HG03432 (cell line): ENCODE measurements around the gene RFESD.
A peak's percentile ranks its signal among the peaks of the same experiment; 100 is the strongest.

ENCODE experiments used
- ATAC-seq: cut with Tn5 transposase; IDR thresholded peaks from one replicate; pipeline ENCODE4 v1.9.1; 2021; ENCODE audit warnings: mild to moderate bottlenecking, moderate library complexity; ENCODE audit not compliant: unreplicated experiment

Gene RFESD

GRCh38 chr5:95646569-95647431, at the start of gene RFESD:
Gene RFESD, plus strand, starts transcription at chr5:95646777. Its CDS starts 5,495 bp downstream, at chr5:95652272.
- peak; percentile 99 for ATAC-seq

GRCh38 chr5:95599252-95599651, 47.3 kb upstream of the RFESD start:
- ATAC-seq, result no peak

- ATAC-seq, result no peak
These were observed 46.0 kb upstream of the RFESD start for GRCh38 chr5:95600557-95600956.

- ATAC-seq, result no peak
These were observed 40.8 kb upstream of the RFESD start for GRCh38 chr5:95605786-95606185.

GRCh38 chr5:95606419-95606818, 40.2 kb upstream of the RFESD start:
- no peak for ATAC-seq

GRCh38 chr5:95609711-95610110, 36.9 kb upstream of the RFESD start:
- no peak for ATAC-seq

- ATAC-seq, result no peak
These were observed 36.0 kb upstream of the RFESD start for GRCh38 chr5:95610546-95610945.

- ATAC-seq, result no peak
These were observed 35.2 kb upstream of the RFESD start for GRCh38 chr5:95611396-95611795.

GRCh38 chr5:95613514-95613913, 33.1 kb upstream of the RFESD start:
- ATAC-seq, result no peak

GRCh38 chr5:95615164-95615467, 31.5 kb upstream of the RFESD start:
- ATAC-seq, result peak; percentile 51

GRCh38 chr5:95617057-95617456, 29.5 kb upstream of the RFESD start:
- ATAC-seq, result no peak

- ATAC-seq, result no peak
These were observed 27.5 kb upstream of the RFESD start for GRCh38 chr5:95619096-95619495.

GRCh38 chr5:95619514-95620029, 27.0 kb upstream of the RFESD start:
- no peak for ATAC-seq

GRCh38 chr5:95620030-95620869, 26.3 kb upstream of the RFESD start, which contains the start of gene GPR150:
Gene GPR150, plus strand, starts transcription at chr5:95620087. Its CDS starts 189 bp downstream, at chr5:95620276.
- peak; percentile 71 for ATAC-seq

GRCh38 chr5:95620870-95621838, 25.4 kb upstream of the RFESD start:
- peak; percentile 57 for ATAC-seq

- ATAC-seq, result no peak
These were observed 24.5 kb upstream of the RFESD start for GRCh38 chr5:95621839-95622629.

- ATAC-seq, result no peak
These were observed 22.9 kb upstream of the RFESD start for GRCh38 chr5:95623706-95624105.

- ATAC-seq, result no peak
These were observed 22.2 kb upstream of the RFESD start for GRCh38 chr5:95624368-95624767.

GRCh38 chr5:95626701-95627100, 19.9 kb upstream of the RFESD start:
- ATAC-seq, result no peak
